Spleen (tissue), 11 donors: ENCODE data around the gene DNAJC8. TPM values are rescaled to one million over a fixed set of nuclear protein-coding genes. Genes with fewer than 3 reads are reported as not detected.

Experiments used
- DNase-seq: peaks from one replicate; pipeline ENCODE4 v3.0.0-alpha.2; 2020
- H3K27ac ChIP-seq, 8 donors: fragments of 200-600 bp; sonication (generic) in 7 of 8; 1 replicate in 4 of 8; 2 replicates in 4 of 8; pipeline versions ENCODE4 v1.5.0 to v1.8.0; 2016 to 2021; ENCODE audit warnings: inconsistent platforms in 4 of 8, mild to moderate bottlenecking in 4 of 8, moderate library complexity in 1 of 8
- H3K27me3 ChIP-seq, 7 donors: fragments of 200-600 bp; sonication (generic) in 6 of 7; replicated peaks in 1 of 7; 1 replicate in 4 of 7; 2 replicates in 3 of 7; pipeline versions ENCODE4 v1.5.0 to v1.8.0; 2016 to 2021; ENCODE audit warnings: inconsistent platforms in 3 of 7, mild to moderate bottlenecking in 1 of 7
- H3K36me3 ChIP-seq, 6 donors: fragments of 200-600 bp; sonication (generic) in 5 of 6; 1 replicate in 4 of 6; 2 replicates in 2 of 6; pipeline versions ENCODE4 v1.5.0 to v1.8.0; 2016 to 2021; ENCODE audit warnings: inconsistent platforms in 2 of 6
- H3K4me1 ChIP-seq, 6 donors: fragments of 200-600 bp; sonication (generic) in 5 of 6; 1 replicate in 3 of 6; 2 replicates in 3 of 6; pipeline versions ENCODE4 v1.5.0 to v1.8.0; 2016 to 2021; ENCODE audit warnings: inconsistent platforms in 3 of 6
- H3K4me3 ChIP-seq, 8 donors: fragments of 200-600 bp; sonication (generic) in 7 of 8; 1 replicate in 4 of 8; 2 replicates in 4 of 8; pipeline versions ENCODE4 v1.5.0 to v1.8.0; 2016 to 2021; ENCODE audit warnings: inconsistent platforms in 4 of 8, mild to moderate bottlenecking in 4 of 8, moderate library complexity in 2 of 8
- H3K9me3 ChIP-seq, 8 donors: fragments of 200-600 bp; sonication (generic) in 7 of 8; 1 replicate in 4 of 8; 2 replicates in 4 of 8; pipeline versions ENCODE4 v1.5.0 to v1.8.0; 2016 to 2021; ENCODE audit warnings: inconsistent platforms in 4 of 8
- CTCF ChIP-seq, 11 experiments: fragments of 200-600 bp in 7 of 11; fragments of 450-650 bp in 4 of 11; sonication (generic) in 4 of 11; IDR thresholded peaks in 8 of 11; conservative IDR thresholded peaks in 3 of 11; 1 replicate in 7 of 11; 2 replicates in 4 of 11; pipeline versions ENCODE4 v1.4.0 to v1.8.0; 2016 to 2021; ENCODE audit warnings: antibody characterized with exemption in 11 of 11, inconsistent platforms in 4 of 11, mild to moderate bottlenecking in 1 of 11
- POLR2A ChIP-seq, 3 donors: fragments of 450-650 bp; IDR thresholded peaks; one replicate each; pipeline ENCODE4 v1.5.1; 2017; ENCODE audit warnings: antibody characterized with exemption in 3 of 3, mild to moderate bottlenecking in 1 of 3
- POLR2AphosphoS5 ChIP-seq, 3 donors: sonication (generic); formaldehyde crosslinking; IDR thresholded peaks; one replicate each; pipeline ENCODE4 v1.5.1; 2017; ENCODE audit warnings: antibody characterized with exemption in 3 of 3
- WGBS, 5 donors: extraction: QIAGEN DNeasy Blood & Tissue Kit in 3 of 5; methylation state at CpG; one replicate each; pipeline versions ENCODE4 v1.1.5 to v1.1.7; 2013 to 2018; 5-methylcytosine and 5-hydroxymethylcytosine counted together
- intact Hi-C: fragments of 100-400 bp; cut with DNase I; formaldehyde crosslinking; loops from one replicate; pipeline ENCODE4 v1.15.0; 2023; ENCODE audit warnings: low total_unique reads
- polyA plus RNA-seq, 3 donors: library from polyadenylated mRNA; stranded (reverse); fragments of 200-250 nt; gene quantifications; one replicate each; pipeline ENCODE4 v1.2.1, GENCODE V29; 2013
- total RNA-seq, 7 donors: library from RNA; depleted of rRNA in 3 of 7; stranded (reverse); fragments of >200 nt in 3 of 7; fragmentation: NEBNext Ultra II Directional in 4 of 7; extraction: Animal tissue kit (Norgen Biotek cat#: 25700) in 4 of 7; gene quantifications; one replicate each; pipeline versions ENCODE4 v1.1.0 to v1.2.1, GENCODE V29; 2016 to 2021
- donor health status: healthy with polysubstance abuse.
- donor health status: DM: no; HTN: no; CAD: no; lungs with moderate emphysema.
- donor health status: DM: no; HTN: no; CAD: no.
- donor health status: Bipolar disorder and iron deficiency.
- donor health status: healthy.
- donor health status: DM: no; HTN: no; CAD: no.
- donor health status: DM: yes; HTN: yes; CAD: no.

The DNAJC8 gene
- total and polyA plus RNA-seq, 10 donors: 52.0 to 95.9 (median 62.3) TPM

GRCh38 chr1:28194326-28195035 is 38.3 kb downstream of the DNAJC8 start:
- H3K27me3 ChIP-seq: no peaks in the 10 kb centered on the region
- no peak for DNase-seq
- H3K9me3 ChIP-seq: peaks cover 0 to 12% (median 0%) of the 10 kb centered on the region in 8 donors
- 72 to 87% (median 76%) methylated on average over 5 to 8 of the region's 8 CpGs for WGBS, 5 donors
- H3K27ac ChIP-seq: peak overlapping the region in 5 of 8 donors; percentile 26 to 58 (median 49)
- TF ChIP-seq POLR2AphosphoS5 (IDR thresholded peaks at IDR 0.05): no peak
- TF ChIP-seq POLR2A (IDR thresholded peaks at IDR 0.05): no peak
- TF ChIP-seq CTCF (IDR thresholded peaks at IDR 0.05 in 8 of 11, conservative IDR thresholded peaks at IDR 0.05 in 3 of 11): no peak
- intact Hi-C loops: no loop called here
- H3K36me3 ChIP-seq: peaks cover 0 to 38% (median 16%) of the 10 kb centered on the region in 6 donors
- peaks cover 0 to 74% (median 36%) of the 10 kb centered on the region in 6 donors for H3K4me1 ChIP-seq
- no peak overlapping the region for H3K4me3 ChIP-seq

- peak overlapping the region in 4 of 8 donors; percentile 9 to 39 (median 16) for H3K4me3 ChIP-seq
- DNase-seq: peak; percentile 83
- no peaks in the 10 kb centered on the region for H3K27me3 ChIP-seq
- peaks cover 0 to 8% (median 0%) of the 10 kb centered on the region in 8 donors for H3K9me3 ChIP-seq
- H3K36me3 ChIP-seq: peaks cover 0 to 30% (median 9%) of the 10 kb centered on the region in 6 donors
- WGBS, 5 donors: 70 to 85% (median 74%) methylated on average over 5 to 8 of the region's 8 CpGs
- intact Hi-C loops: no loop called here
- no peak for TF ChIP-seq CTCF (IDR thresholded peaks at IDR 0.05 in 8 of 11, conservative IDR thresholded peaks at IDR 0.05 in 3 of 11)
- TF ChIP-seq POLR2AphosphoS5 (IDR thresholded peaks at IDR 0.05): peak in 2 of 3 donors; percentile 66 to 75
- no peak for TF ChIP-seq POLR2A (IDR thresholded peaks at IDR 0.05)
- H3K4me1 ChIP-seq: peaks cover 0 to 67% (median 29%) of the 10 kb centered on the region in 6 donors
- H3K27ac ChIP-seq: peak overlapping the region in 5 of 8 donors; percentile 9 to 58 (median 49)
Observed at GRCh38 chr1:28193701-28194161, 39.1 kb downstream of the DNAJC8 start.

- H3K4me3 ChIP-seq: no peak overlapping the region
- peak overlapping the region in 6 of 8 donors; percentile 27 to 67 (median 56) for H3K27ac ChIP-seq
- H3K36me3 ChIP-seq: peaks cover 0 to 18% (median 0%) of the 10 kb centered on the region in 6 donors
- WGBS, 5 donors: 63 to 79% (median 76%) methylated on average over 12 of the region's 12 CpGs
- intact Hi-C loops: no loop called here
- no peaks in the 10 kb centered on the region for H3K27me3 ChIP-seq
- H3K4me1 ChIP-seq: peaks cover 0 to 44% (median 14%) of the 10 kb centered on the region in 6 donors
- TF ChIP-seq CTCF (IDR thresholded peaks at IDR 0.05 in 8 of 11, conservative IDR thresholded peaks at IDR 0.05 in 3 of 11) (no peak), POLR2AphosphoS5 (IDR thresholded peaks at IDR 0.05) (peak in 1 of 3 donors; percentile 16)
- no peaks in the 10 kb centered on the region for H3K9me3 ChIP-seq
- DNase-seq: no peak
Observed at GRCh38 chr1:28190996-28191645, 41.7 kb downstream of the DNAJC8 start.
